Ovary (tissue), 9 donors: ENCODE results near the gene KIF11. TPM values are rescaled to one million over a fixed set of nuclear protein-coding genes. Genes with fewer than 3 reads are reported as not detected.

Source experiments
- DNase-seq, 5 donors: peaks; one replicate each; pipeline ENCODE4 v3.0.0-alpha.2; 2019 to 2020
- H3K27ac ChIP-seq, 2 donors: fragments of 200-600 bp; one replicate each; pipeline versions ENCODE4 v1.5.1 to v1.8.0; 2019 to 2022
- H3K27me3 ChIP-seq: fragments of 200-600 bp; one replicate; pipeline ENCODE4 v1.8.0; 2022
- H3K36me3 ChIP-seq: fragments of 200-600 bp; sonication (generic); one replicate; pipeline ENCODE4 v1.5.1; 2019
- H3K4me1 ChIP-seq: one replicate; pipeline ENCODE4 v1.8.1; 2013; ENCODE audit warnings: mild to moderate bottlenecking, moderate library complexity; ENCODE audit not compliant: insufficient read depth
- H3K4me3 ChIP-seq: fragments of 200-600 bp; sonication (generic); one replicate; pipeline ENCODE4 v1.5.1; 2017
- H3K9me3 ChIP-seq, 2 donors: fragments of 200-600 bp in 1 of 2; sonication (generic) in 1 of 2; one replicate each; pipeline versions ENCODE4 v1.5.1 to v1.8.1; 2013 to 2019; ENCODE audit warnings: mild to moderate bottlenecking in 1 of 2, moderate library complexity in 1 of 2
- EP300 ChIP-seq: sonication (generic); formaldehyde crosslinking; IDR thresholded peaks from one replicate; pipeline ENCODE4 v1.6.1; 2017; ENCODE audit warnings: antibody characterized with exemption
- POLR2A ChIP-seq: fragments of 450-650 bp; IDR thresholded peaks from one replicate; pipeline ENCODE4 v1.6.1; 2017; ENCODE audit warnings: antibody characterized with exemption, mild to moderate bottlenecking, moderate library complexity
- WGBS, 3 donors: extraction: QIAGEN DNeasy Blood & Tissue Kit in 1 of 3; methylation state at CpG; one replicate each; pipeline versions ENCODE4 v1.1.5 to v1.1.7; 2013 to 2017; 5-methylcytosine and 5-hydroxymethylcytosine counted together
- intact Hi-C, 4 donors: fragments of 100-400 bp; cut with DNase I; formaldehyde crosslinking; loops; one replicate each; pipeline versions ENCODE4 v1.11.0 to v1.15.1; 2022 to 2023
- polyA plus RNA-seq, 2 donors: library from polyadenylated mRNA; stranded (reverse); fragments of 200-250 nt in 1 of 2; fragments of 350-450 nt in 1 of 2; fragmentation: Illumina TruSeq in 1 of 2; extraction: RNeasy Lipid Tissue Mini Kit (QIAGEN cat#74804) in 1 of 2; gene quantifications; one replicate each; pipeline ENCODE4 v1.2.3, GENCODE V29; 2013 to 2014
- total RNA-seq, 7 donors: library from RNA; depleted of rRNA in 2 of 7; stranded (reverse); fragments of >200 nt in 2 of 7; fragmentation: NEBNext Ultra II Directional in 3 of 7; extraction: Animal tissue kit (Norgen Biotek cat#: 25700) in 3 of 7; gene quantifications; one replicate each; pipeline versions ENCODE4 v1.1.0 to v1.2.4, GENCODE V29; 2016 to 2023
- TF ChIP-seq, protein P1 (sequence below), 3 donors: fragments of 450-650 bp in 2 of 3; fragments of 200-600 bp in 1 of 3; IDR thresholded peaks; one replicate each; pipeline versions ENCODE4 v1.5.1 to v1.8.0; 2016 to 2022; ENCODE audit warnings: antibody characterized with exemption in 3 of 3, mild to moderate bottlenecking in 1 of 3
- donor health status: DM: no; HTN: no; CAD: no; lungs with moderate emphysema.
- donor health status: DM: no; HTN: no; CAD: no.
- donor health status: Bipolar disorder and iron deficiency.
- donor health status: DM: yes; HTN: yes; CAD: no.
- donor health status: DM: no; HTN: no; CAD: no.
- donor health status: DM: yes; HTN: yes; CAD: no.

The KIF11 gene
- total and polyA plus RNA-seq, 9 donors = 0.23 to 2.3 (median 0.77) TPM

DNA sequence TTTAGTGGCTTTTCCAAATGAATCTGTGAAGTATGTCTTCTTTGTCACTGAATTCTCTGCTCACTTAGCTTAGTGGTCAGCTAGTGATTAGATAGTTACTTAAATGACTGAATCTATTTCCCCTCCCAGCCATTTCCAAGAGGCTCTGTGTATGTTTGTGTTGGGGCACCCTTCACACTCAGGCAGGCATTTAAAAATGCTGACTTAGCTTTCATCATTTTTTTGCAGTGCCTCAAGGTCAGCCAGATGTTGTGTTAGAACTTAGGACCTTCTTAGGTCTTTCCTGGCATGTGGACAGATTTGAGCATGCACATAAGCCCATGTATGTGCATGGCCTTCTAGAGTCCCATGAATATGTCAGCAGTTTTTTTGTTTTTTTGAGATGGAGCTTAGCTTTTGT is 71.4 kb downstream of the KIF11 start:
- no peak overlapping the region for H3K27ac ChIP-seq
- H3K4me3 ChIP-seq = no peak overlapping the region
- intact Hi-C loops = no loop called here
- H3K36me3 ChIP-seq = no peaks in the 10 kb centered on the region
- no peaks in the 10 kb centered on the region for H3K4me1 ChIP-seq
- TF ChIP-seq POLR2A (no peak), EP300 (no peak)
- TF ChIP-seq, protein P1, sequence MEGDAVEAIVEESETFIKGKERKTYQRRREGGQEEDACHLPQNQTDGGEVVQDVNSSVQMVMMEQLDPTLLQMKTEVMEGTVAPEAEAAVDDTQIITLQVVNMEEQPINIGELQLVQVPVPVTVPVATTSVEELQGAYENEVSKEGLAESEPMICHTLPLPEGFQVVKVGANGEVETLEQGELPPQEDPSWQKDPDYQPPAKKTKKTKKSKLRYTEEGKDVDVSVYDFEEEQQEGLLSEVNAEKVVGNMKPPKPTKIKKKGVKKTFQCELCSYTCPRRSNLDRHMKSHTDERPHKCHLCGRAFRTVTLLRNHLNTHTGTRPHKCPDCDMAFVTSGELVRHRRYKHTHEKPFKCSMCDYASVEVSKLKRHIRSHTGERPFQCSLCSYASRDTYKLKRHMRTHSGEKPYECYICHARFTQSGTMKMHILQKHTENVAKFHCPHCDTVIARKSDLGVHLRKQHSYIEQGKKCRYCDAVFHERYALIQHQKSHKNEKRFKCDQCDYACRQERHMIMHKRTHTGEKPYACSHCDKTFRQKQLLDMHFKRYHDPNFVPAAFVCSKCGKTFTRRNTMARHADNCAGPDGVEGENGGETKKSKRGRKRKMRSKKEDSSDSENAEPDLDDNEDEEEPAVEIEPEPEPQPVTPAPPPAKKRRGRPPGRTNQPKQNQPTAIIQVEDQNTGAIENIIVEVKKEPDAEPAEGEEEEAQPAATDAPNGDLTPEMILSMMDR (IDR thresholded peaks at IDR 0.05) = no peak
- DNase-seq = no peak
- H3K9me3 ChIP-seq = no peaks in the 10 kb centered on the region
- H3K27me3 ChIP-seq = no peaks in the 10 kb centered on the region

DNA sequence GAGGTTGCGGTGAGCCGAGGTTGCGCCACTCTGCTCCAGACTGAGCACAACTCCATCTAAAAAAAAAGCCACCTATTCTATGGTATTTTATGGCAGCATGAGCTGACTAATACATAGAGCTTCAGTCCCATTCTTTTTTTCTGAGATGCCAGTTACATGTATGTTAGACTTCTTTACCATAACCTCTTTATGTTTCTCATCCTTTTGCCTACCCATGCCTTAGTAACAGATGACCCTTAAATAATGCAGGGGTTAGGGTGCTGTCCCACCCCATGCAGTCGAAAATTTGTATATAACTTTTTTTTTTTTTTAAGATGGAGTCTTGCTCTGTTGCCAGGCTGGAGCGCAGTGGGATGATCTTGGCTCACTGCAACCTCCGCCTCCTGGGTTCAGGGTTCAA is 74.1 kb downstream of the KIF11 start:
- Histone ChIP-seq H3K27ac (no peak overlapping the region), H3K4me1 (no peaks in the 10 kb centered on the region), H3K36me3 (no peaks in the 10 kb centered on the region), H3K4me3 (no peak overlapping the region), H3K9me3 (no peaks in the 10 kb centered on the region), H3K27me3 (no peaks in the 10 kb centered on the region)
- WGBS, 3 donors = 93 to 95% (median 95%) methylated on average over 6 of the region's 6 CpGs
- intact Hi-C loops = no loop called here
- DNase-seq = no peak
- TF ChIP-seq, protein P1 (IDR thresholded peaks at IDR 0.05) = no peak
- TF ChIP-seq EP300 (no peak), POLR2A (no peak)

DNA sequence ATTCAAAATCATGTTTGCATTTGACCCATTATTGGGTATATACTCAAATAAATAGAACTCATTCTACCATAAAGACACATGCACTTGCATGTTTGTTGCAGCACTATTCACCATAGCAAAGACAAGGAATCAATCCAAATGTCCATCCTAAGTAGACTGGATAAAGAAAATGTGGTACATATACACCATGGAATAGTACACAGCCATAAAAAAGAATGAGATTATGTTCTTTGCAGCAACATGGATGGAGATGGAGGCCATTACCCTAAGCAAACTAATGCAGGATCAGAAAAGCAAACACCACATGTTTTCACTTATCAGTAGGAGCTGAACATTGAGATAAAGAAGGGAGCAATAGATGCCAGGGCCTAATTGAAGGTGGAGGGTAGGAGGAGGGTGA is 84.8 kb downstream of the KIF11 start:
- H3K9me3 ChIP-seq = no peaks in the 10 kb centered on the region
- no peak overlapping the region for H3K27ac ChIP-seq
- intact Hi-C loops = no loop called here
- TF ChIP-seq EP300 = no peak
- no peak for TF ChIP-seq POLR2A
- TF ChIP-seq, protein P1 (IDR thresholded peaks at IDR 0.05) = no peak
- H3K4me3 ChIP-seq = no peak overlapping the region
- H3K36me3 ChIP-seq = no peaks in the 10 kb centered on the region
- no peak for DNase-seq
- no peaks in the 10 kb centered on the region for H3K27me3 ChIP-seq
- no peaks in the 10 kb centered on the region for H3K4me1 ChIP-seq

DNA sequence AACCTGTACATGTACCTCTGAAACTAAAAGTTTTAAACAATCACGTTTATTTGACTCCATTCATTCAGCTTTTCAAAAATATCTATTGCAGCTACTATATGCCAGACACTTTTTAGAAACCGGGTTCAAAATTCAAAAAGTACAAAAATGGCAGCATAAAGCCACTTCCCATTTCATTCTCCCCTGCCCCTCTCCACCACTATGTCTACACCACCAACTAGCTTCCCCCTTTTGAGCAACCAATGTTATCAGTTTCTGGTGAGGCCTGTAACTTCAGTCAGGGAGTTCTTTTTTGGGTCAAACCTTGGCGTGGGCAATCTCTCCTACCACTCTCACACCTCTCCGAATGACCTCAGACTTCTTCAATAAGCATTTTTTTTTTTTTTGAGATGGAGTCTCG is 85.3 kb downstream of the KIF11 start:
- WGBS, 3 donors = 89 to 90% (median 89%) methylated on average over 5 of the region's 5 CpGs
- Histone ChIP-seq H3K36me3 (no peaks in the 10 kb centered on the region), H3K27me3 (no peaks in the 10 kb centered on the region), H3K4me3 (no peak overlapping the region), H3K4me1 (no peaks in the 10 kb centered on the region), H3K9me3 (no peaks in the 10 kb centered on the region), H3K27ac (no peak overlapping the region)
- intact Hi-C loops = no loop called here
- TF ChIP-seq POLR2A (no peak), EP300 (no peak)
- TF ChIP-seq, protein P1 (IDR thresholded peaks at IDR 0.05) = no peak
- no peak for DNase-seq

DNA sequence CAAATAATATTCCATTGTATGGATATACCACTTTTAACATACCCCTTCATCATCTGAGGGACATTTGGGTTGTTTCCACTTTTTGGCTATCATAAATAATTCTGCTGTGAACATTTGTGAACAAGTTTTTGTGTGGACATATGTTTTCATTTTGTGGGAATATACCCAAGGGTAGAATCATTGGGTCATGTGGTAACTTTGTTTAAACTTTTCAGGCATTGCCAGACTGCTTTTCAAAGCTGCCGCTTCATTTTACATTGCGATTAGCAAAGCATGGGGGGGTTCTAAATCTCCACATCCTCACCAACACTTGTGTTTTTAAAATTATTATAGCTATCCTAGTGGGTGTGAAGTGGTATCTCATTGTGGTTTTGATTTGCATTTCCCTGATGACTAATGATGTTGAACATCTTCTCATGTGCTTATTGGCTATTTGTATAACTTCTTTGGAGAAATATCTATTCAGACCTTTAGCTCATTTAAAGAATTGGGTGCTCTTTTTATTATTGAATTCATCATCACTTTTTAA is 88.4 kb downstream of the KIF11 start:
- no peak overlapping the region for H3K4me3 ChIP-seq
- H3K27ac ChIP-seq = no peak overlapping the region
- H3K27me3 ChIP-seq = no peaks in the 10 kb centered on the region
- no peak for TF ChIP-seq POLR2A
- TF ChIP-seq, protein P1 (IDR thresholded peaks at IDR 0.05) = no peak
- no peak for TF ChIP-seq EP300
- 89 to 97% (median 91%) methylated on average over 2 of the region's 2 CpGs for WGBS, 3 donors
- intact Hi-C loops = no loop called here
- no peak for DNase-seq
- H3K36me3 ChIP-seq = no peaks in the 10 kb centered on the region
- no peaks in the 10 kb centered on the region for H3K4me1 ChIP-seq
- no peaks in the 10 kb centered on the region for H3K9me3 ChIP-seq
